OCI-LY7 (cell line): ENCODE data around the gene GZMM. TPM values are rescaled to one million over a fixed set of nuclear protein-coding genes. Genes with fewer than 3 reads are reported as not detected.

Experiments
- BruUV-seq: library from RNA; stranded (reverse); fragments of 400-500 nt; replicated peaks from 2 replicates; lab custom pipeline; 2021; lab: Mats Ljungman, UMichigan
- CTCF ChIA-PET: fragments of 300-600 bp; sonication (Branson Sonifier 250); formaldehyde crosslinking; loops from one replicate; lab custom pipeline; 2022; ENCODE audit warnings: antibody characterized with exemption; ENCODE audit not compliant: unreplicated experiment; lab: Charles Lee
- POLR2A ChIA-PET: fragments of 300-600 bp; sonication (Branson Sonifier 250); formaldehyde crosslinking; loops from one replicate; lab custom pipeline; 2022; ENCODE audit warnings: antibody characterized with exemption; lab: Charles Lee
- DNase-seq: peaks from one replicate; pipeline ENCODE4 v3.0.0-alpha.2; 2015; ENCODE audit warnings: low spot score
- H2AFZ ChIP-seq: fragments of 200-600 bp; sonication (generic), shearing (Covaris generic); 2 replicates; pipeline ENCODE4 v1.6.1; 2014; ENCODE audit warnings: mild to moderate bottlenecking, antibody characterized with exemption, low read length, moderate library complexity
- H3K27ac ChIP-seq: fragments of 200-600 bp; sonication (generic); 2 replicates; pipeline ENCODE4 v1.5.1; 2014; ENCODE audit warnings: mixed run types, low read depth, mild to moderate bottlenecking, moderate library complexity, low read length, inconsistent platforms; ENCODE audit not compliant: poor library complexity, severe bottlenecking
- H3K36me3 ChIP-seq: fragments of 200-600 bp; sonication (generic); 2 replicates; pipeline ENCODE4 v1.6.1; 2014; ENCODE audit warnings: mild to moderate bottlenecking, antibody characterized with exemption, low read length, moderate library complexity, mixed read lengths; ENCODE audit not compliant: insufficient read depth
- H3K4me1 ChIP-seq: fragments of 200-600 bp; sonication (generic); 2 replicates; pipeline ENCODE4 v1.5.1; 2014; ENCODE audit warnings: mild to moderate bottlenecking, low read length; ENCODE audit not compliant: insufficient read depth, poor library complexity, severe bottlenecking
- H3K4me2 ChIP-seq: fragments of 200-600 bp; sonication (generic); 2 replicates; pipeline ENCODE4 v1.6.1; 2014; ENCODE audit warnings: mild to moderate bottlenecking, low read length
- H3K4me3 ChIP-seq: fragments of 200-600 bp; sonication (generic); 2 replicates; pipeline ENCODE4 v1.5.1; 2014; ENCODE audit warnings: mild to moderate bottlenecking, low read depth, low read length; ENCODE audit not compliant: poor library complexity, severe bottlenecking
- H3K79me2 ChIP-seq: fragments of 200-600 bp; sonication (generic); 2 replicates; pipeline ENCODE4 v1.6.1; 2016; ENCODE audit warnings: low read depth, mild to moderate bottlenecking, low read length, moderate library complexity, mixed read lengths; ENCODE audit not compliant: insufficient read depth
- H3K9me2 ChIP-seq: fragments of 200-600 bp; sonication (generic); 2 replicates; pipeline ENCODE4 v1.6.1; 2016; ENCODE audit warnings: mild to moderate bottlenecking, low read length, mixed read lengths; ENCODE audit not compliant: insufficient read depth
- H3K9me3 ChIP-seq: fragments of 200-600 bp; sonication (generic); 2 replicates; pipeline ENCODE4 v1.6.1; 2014; ENCODE audit warnings: mild to moderate bottlenecking, mixed run types, low read length, mixed read lengths
- H4K20me1 ChIP-seq: fragments of 200-600 bp; sonication (generic); 2 replicates; pipeline ENCODE4 v1.6.1; 2014; ENCODE audit warnings: mild to moderate bottlenecking, antibody characterized with exemption, low read length, moderate library complexity, mixed read lengths; ENCODE audit not compliant: insufficient read depth
- CTCF ChIP-seq: fragments of 200-600 bp; sonication (generic); conservative IDR thresholded peaks from 2 replicates; pipeline ENCODE4 v1.5.1; 2014; ENCODE audit warnings: mild to moderate bottlenecking, antibody characterized with exemption, low read length, moderate library complexity, mixed read lengths
- EZH2phosphoT487 ChIP-seq: fragments of 200-600 bp; sonication (generic); IDR thresholded peaks from 2 replicates; pipeline ENCODE4 v1.6.1; 2018; ENCODE audit warnings: low read depth, borderline replicate concordance, mild to moderate bottlenecking, mixed run types, antibody characterized with exemption, low read length, moderate library complexity, mixed read lengths
- intact Hi-C: fragments of 100-400 bp; cut with micrococcal nuclease; formaldehyde crosslinking; loops from one replicate; pipeline ENCODE4 v1.10.0; 2022; ENCODE audit not compliant: unreplicated experiment
- total RNA-seq, 2 experiments: library from RNA; depleted of rRNA in 1 of 2; stranded (reverse); fragments of >200 nt in 1 of 2; shearing (Covaris generic) in 1 of 2; gene quantifications; 2 replicates each; pipeline ENCODE4 v1.2.3, GENCODE V29; 2014 to 2022

Gene GZMM
- total RNA-seq, 2 experiments from 2014 or later = not detected

DNA sequence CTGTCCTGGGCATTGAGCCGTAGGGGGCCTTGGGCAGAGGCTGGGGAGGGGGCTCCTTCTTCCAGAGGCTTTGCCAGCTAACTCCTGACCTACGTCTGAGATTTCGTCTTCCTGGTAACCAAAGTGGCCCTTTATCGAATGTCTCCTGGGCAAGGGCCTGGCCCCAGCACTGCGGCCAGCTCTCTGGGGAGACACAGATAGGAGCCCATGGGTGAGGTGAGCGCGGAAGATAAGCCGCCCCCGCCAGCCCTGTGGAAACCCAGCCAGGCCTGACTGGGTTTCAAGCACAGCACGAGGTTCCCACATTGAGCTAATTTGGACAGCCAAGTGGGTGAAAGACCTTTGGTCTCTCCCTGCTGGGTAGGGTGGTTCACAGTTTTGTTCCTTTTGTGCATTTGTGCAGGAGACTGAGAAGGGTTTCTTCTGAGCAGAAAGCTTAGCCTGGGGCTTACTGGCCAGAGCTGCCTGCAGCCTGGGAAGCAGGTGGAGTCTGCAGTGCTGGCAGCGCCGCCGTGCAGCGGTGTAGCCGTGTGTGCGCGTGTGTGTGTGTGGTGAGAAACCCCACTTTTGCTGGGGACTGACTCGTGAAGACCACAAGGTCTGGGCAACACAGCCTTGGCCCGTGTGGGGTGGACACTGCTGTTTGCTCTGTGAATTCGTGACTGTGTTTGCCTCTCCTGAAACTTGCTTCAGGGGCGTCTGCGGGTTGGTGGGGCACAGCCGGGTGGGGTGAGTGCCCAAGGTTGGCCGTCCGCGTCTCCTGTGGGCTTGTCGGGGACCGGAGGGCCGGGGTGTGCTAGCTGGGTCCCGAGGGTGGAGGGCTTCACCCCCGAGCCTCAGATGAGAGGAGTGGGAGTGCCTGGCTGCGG lies 31.0 kb downstream of the GZMM start:
- ChIA-PET CTCF (no interaction called here), POLR2A (interaction anchor here (0.6 kb wide), 1 partner anchor 124 kb away, joined by 4 read pairs; no protein-coding TSS in a partner anchor)
- Histone ChIP-seq H3K9me2 (no peaks in the 10 kb centered on the region), H3K36me3 (peaks cover 34% of the 10 kb centered on the region), H4K20me1 (peaks cover 6% of the 10 kb centered on the region; the same call in 1 of the 2 replicates), H3K4me3 (peak overlapping the region; percentile 95), H3K79me2 (peaks cover 53% of the 10 kb centered on the region), H3K4me1 (peaks cover 32% of the 10 kb centered on the region), H3K27ac (peak overlapping the region; percentile 13), H3K9me3 (no peaks in the 10 kb centered on the region), H2AFZ (no peak overlapping the region), H3K4me2 (peak overlapping the region; percentile 78)
- peak; percentile 39 for DNase-seq
- no TSS peak for BruUV-seq
- TF ChIP-seq EZH2phosphoT487 (no peak), CTCF (no peak)
- intact Hi-C loops = loop anchor here (5.0 kb wide), 3 partner anchors 43 to 222 kb away; partner anchors contain the start of genes CDC34, PTBP1 and RNF126

GRCh38 chr19:575527-576506 lies 32.0 kb downstream of the GZMM start:
- POLR2A ChIA-PET = interaction anchor here (0.6 kb wide), 1 partner anchor 123 kb away, joined by 4 read pairs; no protein-coding TSS in a partner anchor
- peaks cover 6% of the 10 kb centered on the region; the same call in 1 of the 2 replicates for H4K20me1 ChIP-seq

More at GRCh38 chr19:575527-576506, 32.0 kb downstream of the GZMM start:
- Histone ChIP-seq H2AFZ (no peak overlapping the region), H3K27ac (no peak overlapping the region), H3K9me2 (no peaks in the 10 kb centered on the region), H3K4me2 (peak overlapping the region; percentile 78), H3K4me3 (peak overlapping the region; percentile 95), H3K79me2 (peaks cover 53% of the 10 kb centered on the region), H3K9me3 (no peaks in the 10 kb centered on the region), H3K36me3 (peaks cover 40% of the 10 kb centered on the region), H3K4me1 (peaks cover 31% of the 10 kb centered on the region)
- no peak for DNase-seq
- CTCF ChIA-PET = no interaction called here
- intact Hi-C loops = no loop called here
- TF ChIP-seq EZH2phosphoT487 (no peak), CTCF (no peak)
- BruUV-seq = no TSS peak
